GM12878 (cell line): ENCODE measurements around the gene ZNF79. TPM values are rescaled to one million over a fixed set of nuclear protein-coding genes. Genes with fewer than 3 reads are reported as not detected.

ENCODE experiments used
- ATAC-seq: fragments of 200-7000 bp; cut with Tn5 transposase; 3 replicates; pipeline ENCODE4 v1.9.1; 2020; ENCODE audit warnings: mild to moderate bottlenecking, moderate library complexity
- BruUV-seq: library from RNA; stranded (reverse); fragments of 400-500 nt; replicated peaks from 2 replicates; lab custom pipeline; 2021; lab: Mats Ljungman, UMichigan
- CTCF ChIA-PET: fragments of 300-600 bp; sonication (Branson Sonifier 250); formaldehyde crosslinking; extraction: SDS; loops from one replicate; lab custom pipeline; 2021; ENCODE audit warnings: inconsistent platforms; lab: Yijun Ruan, JAX
- POLR2A ChIA-PET: fragments of 350-600 bp; formaldehyde crosslinking; extraction: SDS; loops from one replicate; lab custom pipeline; 2021; ENCODE audit warnings: inconsistent platforms; lab: Charles Lee
- RAD21 ChIA-PET: fragments of 300-600 bp; sonication (Branson Sonifier 250); formaldehyde crosslinking; loops from one replicate; lab custom pipeline; 2023; ENCODE audit warnings: antibody characterized with exemption; ENCODE audit not compliant: unreplicated experiment; lab: Charles Lee
- SMC1A ChIA-PET: fragments of 300-600 bp; sonication (Branson Sonifier 250); formaldehyde crosslinking; loops from one replicate; lab custom pipeline; 2023; ENCODE audit not compliant: unreplicated experiment, uncharacterized antibody; lab: Charles Lee
- DNase-seq: peaks from one replicate; pipeline ENCODE4 v3.0.0-alpha.2; 2011; ENCODE audit warnings: low read depth, low spot score
- FAIRE-seq: peaks from 3 replicates; lab custom pipeline; 2011; peaks lifted over from hg19 to GRCh38; lab: Jason Lieb, UNC
- H2AFZ ChIP-seq: 2 replicates; pipeline ENCODE4 v1.6.0; 2011; ENCODE audit warnings: low read depth, low read length, control low read depth; ENCODE audit not compliant: control insufficient read depth
- H3K27ac ChIP-seq: 2 replicates; pipeline ENCODE4 v1.5.1; 2011; ENCODE audit warnings: control low read depth; ENCODE audit not compliant: control insufficient read depth, insufficient read depth
- H3K27me3 ChIP-seq, 2 experiments: replicated peaks in 1 of 2; 2 replicates each; pipeline versions ENCODE4 v1.6.0 to v1.6.1; 2011; ENCODE audit warnings: low read length in 1 of 2; ENCODE audit not compliant: control insufficient read depth in 2 of 2, insufficient read depth in 2 of 2
- H3K36me3 ChIP-seq, 2 experiments: 2 replicates each; pipeline ENCODE4 v1.5.1; 2011; ENCODE audit warnings: low read length in 1 of 2; ENCODE audit not compliant: control insufficient read depth in 2 of 2, insufficient read depth in 2 of 2
- H3K4me1 ChIP-seq: 2 replicates; pipeline ENCODE4 v1.6.1; 2011; ENCODE audit warnings: mild to moderate bottlenecking, low read length, moderate library complexity, mixed read lengths; ENCODE audit not compliant: control insufficient read depth, insufficient read depth
- H3K4me2 ChIP-seq: 2 replicates; pipeline ENCODE4 v1.6.0; 2011; ENCODE audit warnings: control low read depth; ENCODE audit not compliant: control insufficient read depth, insufficient read depth
- H3K4me3 ChIP-seq: fragments of 200-600 bp; sonication (generic); 2 replicates; pipeline ENCODE4 v1.5.1; 2016
- H3K79me2 ChIP-seq: 2 replicates; pipeline ENCODE4 v1.6.0; 2011; ENCODE audit warnings: low read length; ENCODE audit not compliant: control insufficient read depth, insufficient read depth
- H3K9ac ChIP-seq: 2 replicates; pipeline ENCODE4 v1.8.0; 2011; ENCODE audit warnings: low read length, control low read depth, mixed read lengths; ENCODE audit not compliant: control insufficient read depth, insufficient read depth
- H3K9me3 ChIP-seq: replicated peaks from 3 replicates; pipeline ENCODE4 v1.5.1; 2011; ENCODE audit warnings: mild to moderate bottlenecking, low read length; ENCODE audit not compliant: control insufficient read depth, insufficient read depth
- H4K20me1 ChIP-seq: 2 replicates; pipeline ENCODE4 v1.6.0; 2011; ENCODE audit not compliant: control insufficient read depth, insufficient read depth
- ASH2L ChIP-seq: fragments of 300-600, 200-600 bp; sonication (generic); IDR thresholded peaks from 2 replicates; pipeline ENCODE4 v1.6.1; 2017; ENCODE audit warnings: low read depth, mild to moderate bottlenecking, borderline replicate concordance
- CBFB ChIP-seq: IDR thresholded peaks from 2 replicates; pipeline ENCODE4 v1.6.1; 2016; ENCODE audit warnings: antibody characterized with exemption, low read depth
- CEBPB ChIP-seq, 2 experiments: fragments of 150-350 bp in 1 of 2; IDR thresholded peaks; 2 replicates each; pipeline ENCODE4 v1.6.1; 2012 to 2014; ENCODE audit warnings: low read depth in 2 of 2, low read length in 2 of 2, borderline replicate concordance in 1 of 2, inconsistent platforms in 1 of 2
- ELK1 ChIP-seq: IDR thresholded peaks from 2 replicates; pipeline ENCODE4 v1.6.1; 2012; ENCODE audit warnings: low read depth, low read length, improper control_type of control experiment
- IKZF2 ChIP-seq, 2 experiments: fragments of 450-650 bp; IDR thresholded peaks; 2 replicates each; pipeline ENCODE4 v1.6.1; 2017; ENCODE audit warnings: mild to moderate bottlenecking in 2 of 2, moderate library complexity in 2 of 2
- LARP7 ChIP-seq: fragments of 450-650 bp; IDR thresholded peaks from 2 replicates; pipeline ENCODE4 v1.6.1; 2017; ENCODE audit warnings: mild to moderate bottlenecking
- MTA2 ChIP-seq: fragments of 450-650 bp; IDR thresholded peaks from 2 replicates; pipeline ENCODE4 v1.6.1; 2016; ENCODE audit warnings: low read depth, mild to moderate bottlenecking, moderate library complexity
- MYC ChIP-seq: IDR thresholded peaks from 2 replicates; pipeline ENCODE4 v1.6.1; 2011; ENCODE audit warnings: mild to moderate bottlenecking, low read length, moderate library complexity, inconsistent platforms; ENCODE audit not compliant: insufficient read depth, insufficient replicate concordance, insufficient read length, severe bottlenecking
- NFYA ChIP-seq: IDR thresholded peaks from 2 replicates; pipeline ENCODE4 v1.6.1; 2011; ENCODE audit warnings: low read depth, mild to moderate bottlenecking, low read length, improper control_type of control experiment, borderline replicate concordance
- POLR2AphosphoS5 ChIP-seq: IDR thresholded peaks from 2 replicates; pipeline ENCODE4 v1.6.1; 2011; ENCODE audit warnings: mild to moderate bottlenecking, low read length, inconsistent platforms
- SPI1 ChIP-seq: IDR thresholded peaks from 2 replicates; pipeline ENCODE4 v1.6.1; 2011; ENCODE audit warnings: low read depth, mild to moderate bottlenecking, low read length, moderate library complexity, borderline replicate concordance; ENCODE audit not compliant: insufficient read depth
- SREBF1 ChIP-seq: IDR thresholded peaks from 2 replicates; pipeline ENCODE4 v1.6.1; 2012; ENCODE audit warnings: mild to moderate bottlenecking, low read length
- STAT1 ChIP-seq: fragments of 450-650 bp; conservative IDR thresholded peaks from 2 replicates; pipeline ENCODE4 v1.6.1; 2014; ENCODE audit warnings: antibody characterized with exemption, mild to moderate bottlenecking
- TAF1 ChIP-seq: IDR thresholded peaks from 2 replicates; pipeline ENCODE4 v1.6.1; 2011; ENCODE audit warnings: mild to moderate bottlenecking, low read depth, low read length, borderline replicate concordance
- TARDBP ChIP-seq: IDR thresholded peaks from 2 replicates; pipeline ENCODE4 v1.6.1; 2016; ENCODE audit warnings: borderline replicate concordance
- TCF3 ChIP-seq: IDR thresholded peaks from 2 replicates; pipeline ENCODE4 v1.6.1; 2012; ENCODE audit warnings: low read depth, mild to moderate bottlenecking, low read length, borderline replicate concordance; ENCODE audit not compliant: insufficient read depth
- WGBS: methylation state at CpG from one replicate; pipeline ENCODE4 v1.1.6; 2016; ENCODE audit warnings: low lambda C conversion rate; ENCODE audit not compliant: insufficient replicate concordance, insufficient coverage; ENCODE audit errors: missing lambda C conversion rate; 5-methylcytosine and 5-hydroxymethylcytosine counted together
- in situ Hi-C: fragments of 300-500 bp; cut with MboI; formaldehyde crosslinking; loops from 9 replicates; pipeline ENCODE4 v1.14.3; 2018; ENCODE audit warnings: mixed read lengths
- intact Hi-C: fragments of 100-400 bp; cut with micrococcal nuclease; formaldehyde crosslinking; loops from one replicate; pipeline ENCODE4 v1.14.2; 2022; ENCODE audit not compliant: unreplicated experiment
- polyA plus RNA-seq, 11 experiments: library from polyadenylated mRNA; depleted of rRNA in 4 of 11; unstranded in 6 of 11; stranded (reverse) in 5 of 11; fragments of >200 nt; fragmentation: Nextera tagmentation in 4 of 11; fragmentation: Illumina TruSeq in 1 of 11; extraction: Ambion mirVana in 4 of 11; extraction: Trizol in 1 of 11; gene quantifications; 1 replicate in 1 of 11; 2 replicates in 10 of 11; pipeline versions ENCODE4 v1.2.1 to v1.2.3, GENCODE V29; 2011 to 2016; ENCODE audit warnings: inconsistent platforms in 2 of 11, missing spikeins in 2 of 11, low read depth in 1 of 11
- total RNA-seq, 4 experiments: library from RNA; depleted of rRNA in 3 of 4; stranded (reverse); fragments of >200 nt in 3 of 4; fragmentation: Illumina TruSeq in 1 of 4; extraction: Trizol in 1 of 4; gene quantifications; 2 replicates each; pipeline versions ENCODE4 v1.2.1 to v1.2.3, GENCODE V29; 2013 to 2021

The ZNF79 gene
- total and polyA plus RNA-seq, 10 of the 15 experiments (the other 5 are each of a cell fraction or from before 2014, with no cell fraction given): 1.8 to 14.1 (median 11.7) TPM

- no peak overlapping the region for H3K9ac ChIP-seq
- SMC1A ChIA-PET: interaction anchor here (1.0 kb wide), 1 partner anchor 9 kb away, joined by 3 read pairs; no protein-coding TSS in a partner anchor
- RAD21 ChIA-PET: no interaction called here
- FAIRE-seq (no peak), DNase-seq (no peak), ATAC-seq (no peak)
- H3K4me3 ChIP-seq: no peak overlapping the region
- POLR2A ChIA-PET: no interaction called here
- H3K79me2 ChIP-seq: no peaks in the 10 kb centered on the region
- H3K4me1 ChIP-seq: peaks cover 13% of the 10 kb centered on the region
- 64% methylated on average over 11 of the region's 11 CpGs for WGBS
- H3K27ac ChIP-seq: no peak overlapping the region
- H3K4me2 ChIP-seq: no peak overlapping the region
- intact Hi-C loops: no loop called here
- no peaks in the 10 kb centered on the region for H3K27me3 ChIP-seq
- CTCF ChIA-PET: interaction anchor here (0.6 kb wide), 1 partner anchor 457 kb away, joined by 3 read pairs; no protein-coding TSS in a partner anchor
- in situ Hi-C loops: no loop called here
- H3K36me3 ChIP-seq: no peaks in the 10 kb centered on the region
- no peak overlapping the region for H2AFZ ChIP-seq
- BruUV-seq: no TSS peak
- no peaks in the 10 kb centered on the region for H3K9me3 ChIP-seq
- H4K20me1 ChIP-seq: no peaks in the 10 kb centered on the region
- TF ChIP-seq TARDBP (no peak), SREBF1 (no peak), TAF1 (no peak), POLR2AphosphoS5 (no peak), CBFB (no peak), NFYA (no peak), MYC (no peak), TCF3 (no peak), SPI1 (no peak), IKZF2 (IDR thresholded peaks at IDR 0.05) (no peak), CEBPB (IDR thresholded peaks at IDR 0.05; ENCODE audit: borderline replicate concordance in 1 of 2, low read depth in 2 of 2, low read length in 2 of 2) (no peak), STAT1 (no peak), ASH2L (no peak), MTA2 (no peak), ELK1 (no peak), LARP7 (no peak)
- TF ChIP-seq, all 136 proteins: peak for 0
These were observed 40.0 kb upstream of the ZNF79 start for GRCh38 chr9:127384016-127384730.
